ENCODE results near the gene CFAP20DC. TPM values are rescaled to one million over a fixed set of nuclear protein-coding genes. Genes with fewer than 3 reads are reported as not detected.
"Not testable (repeated sequence)": the region's sequence is repeated elsewhere in the genome, so short reads cannot be mapped to it uniquely, and the experiment has no call there.

CFAP20DC gene
- total RNA-seq, 1 donor = 0.10 TPM

GRCh38 chr3:59056706-59057105 is 6.9 kb upstream of the CFAP20DC start:
- Histone ChIP-seq H3K4me3 (ENCODE audit: low read length) (no peak overlapping the region), H3K4me1 (ENCODE audit: insufficient read depth, low read length) (no peaks in the 10 kb centered on the region), H3K9me3 (ENCODE audit: low read depth, low read length) (no peaks in the 10 kb centered on the region), H3K27me3 (ENCODE audit: insufficient read depth, low read length) (no peaks in the 10 kb centered on the region)

- H3K4me3 ChIP-seq (ENCODE audit: low read length) = no peak overlapping the region
- peaks cover 10% of the 10 kb centered on the region for H3K4me1 ChIP-seq (ENCODE audit: insufficient read depth, low read length)
- no peaks in the 10 kb centered on the region for H3K9me3 ChIP-seq (ENCODE audit: low read depth, low read length)
- H3K27me3 ChIP-seq (ENCODE audit: insufficient read depth, low read length) = no peaks in the 10 kb centered on the region
These were observed 3.1 kb upstream of the CFAP20DC start for GRCh38 chr3:59052803-59053411.

GRCh38 chr3:59050811-59051414 is 1.1 kb upstream of the CFAP20DC start:
- not testable (repeated sequence) for H3K9me3 ChIP-seq (ENCODE audit: low read depth, low read length); H3K4me3 ChIP-seq (ENCODE audit: low read length)

GRCh38 chr3:59046839-59047238 is 3.0 kb downstream of the CFAP20DC start:
- Histone ChIP-seq H3K4me1 (ENCODE audit: insufficient read depth, low read length) (peaks cover 10% of the 10 kb centered on the region), H3K4me3 (ENCODE audit: low read length) (no peak overlapping the region), H3K9me3 (ENCODE audit: low read depth, low read length) (no peaks in the 10 kb centered on the region), H3K27me3 (ENCODE audit: insufficient read depth, low read length) (no peaks in the 10 kb centered on the region)

More at GRCh38 chr3:59050811-59051414, 1.1 kb upstream of the CFAP20DC start:
- H3K27me3 ChIP-seq (ENCODE audit: insufficient read depth, low read length) = not testable (repeated sequence)
- peaks cover 10% of the 10 kb centered on the region for H3K4me1 ChIP-seq (ENCODE audit: insufficient read depth, low read length)

GRCh38 chr3:59043391-59043790 is 6.4 kb downstream of the CFAP20DC start:
- H3K9me3 ChIP-seq (ENCODE audit: low read depth, low read length) = no peaks in the 10 kb centered on the region
- H3K4me1 ChIP-seq (ENCODE audit: insufficient read depth, low read length) = no peaks in the 10 kb centered on the region
- no peaks in the 10 kb centered on the region for H3K27me3 ChIP-seq (ENCODE audit: insufficient read depth, low read length)
- H3K4me3 ChIP-seq (ENCODE audit: low read length) = no peak overlapping the region

GRCh38 chr3:59040902-59041301 is 8.9 kb downstream of the CFAP20DC start:
- Histone ChIP-seq H3K4me3 (ENCODE audit: low read length) (no peak overlapping the region), H3K27me3 (ENCODE audit: insufficient read depth, low read length) (no peaks in the 10 kb centered on the region), H3K4me1 (ENCODE audit: insufficient read depth, low read length) (no peaks in the 10 kb centered on the region), H3K9me3 (ENCODE audit: low read depth, low read length) (no peaks in the 10 kb centered on the region)

- Histone ChIP-seq H3K4me1 (ENCODE audit: insufficient read depth, low read length) (no peaks in the 10 kb centered on the region), H3K4me3 (ENCODE audit: low read length) (no peak overlapping the region), H3K9me3 (ENCODE audit: low read depth, low read length) (no peaks in the 10 kb centered on the region), H3K27me3 (ENCODE audit: insufficient read depth, low read length) (no peaks in the 10 kb centered on the region)
These were observed 22.2 kb downstream of the CFAP20DC start for GRCh38 chr3:59027607-59028006.

GRCh38 chr3:59023612-59024011 is 26.2 kb downstream of the CFAP20DC start:
- H3K9me3 ChIP-seq (ENCODE audit: low read depth, low read length) = no peaks in the 10 kb centered on the region
- H3K4me1 ChIP-seq (ENCODE audit: insufficient read depth, low read length) = no peaks in the 10 kb centered on the region
- H3K4me3 ChIP-seq (ENCODE audit: low read length) = no peak overlapping the region
- no peaks in the 10 kb centered on the region for H3K27me3 ChIP-seq (ENCODE audit: insufficient read depth, low read length)

GRCh38 chr3:59017617-59017984 is 32.2 kb downstream of the CFAP20DC start:
- Histone ChIP-seq H3K4me1 (ENCODE audit: insufficient read depth, low read length) (no peaks in the 10 kb centered on the region), H3K9me3 (ENCODE audit: low read depth, low read length) (no peaks in the 10 kb centered on the region), H3K4me3 (ENCODE audit: low read length) (no peak overlapping the region), H3K27me3 (ENCODE audit: insufficient read depth, low read length) (no peaks in the 10 kb centered on the region)

GRCh38 chr3:59016930-59017616 is 32.8 kb downstream of the CFAP20DC start:
- Histone ChIP-seq H3K9me3 (ENCODE audit: low read depth, low read length) (no peaks in the 10 kb centered on the region), H3K27me3 (ENCODE audit: insufficient read depth, low read length) (no peaks in the 10 kb centered on the region), H3K4me1 (ENCODE audit: insufficient read depth, low read length) (no peaks in the 10 kb centered on the region), H3K4me3 (ENCODE audit: low read length) (no peak overlapping the region)

GRCh38 chr3:59013611-59014010 is 36.2 kb downstream of the CFAP20DC start:
- H3K4me1 ChIP-seq (ENCODE audit: insufficient read depth, low read length) = no peaks in the 10 kb centered on the region
- no peak overlapping the region for H3K4me3 ChIP-seq (ENCODE audit: low read length)
- H3K9me3 ChIP-seq (ENCODE audit: low read depth, low read length) = no peaks in the 10 kb centered on the region
- no peaks in the 10 kb centered on the region for H3K27me3 ChIP-seq (ENCODE audit: insufficient read depth, low read length)

- no peak overlapping the region for H3K4me3 ChIP-seq (ENCODE audit: low read length)
- no peaks in the 10 kb centered on the region for H3K4me1 ChIP-seq (ENCODE audit: insufficient read depth, low read length)
- H3K27me3 ChIP-seq (ENCODE audit: insufficient read depth, low read length) = no peaks in the 10 kb centered on the region
- H3K9me3 ChIP-seq (ENCODE audit: low read depth, low read length) = no peaks in the 10 kb centered on the region
These were observed 42.9 kb downstream of the CFAP20DC start for GRCh38 chr3:59006634-59007517.

- no peaks in the 10 kb centered on the region for H3K9me3 ChIP-seq (ENCODE audit: low read depth, low read length)
- H3K4me3 ChIP-seq (ENCODE audit: low read length) = no peak overlapping the region
- H3K4me1 ChIP-seq (ENCODE audit: insufficient read depth, low read length) = no peaks in the 10 kb centered on the region
- no peaks in the 10 kb centered on the region for H3K27me3 ChIP-seq (ENCODE audit: insufficient read depth, low read length)
These were observed 48.1 kb downstream of the CFAP20DC start for GRCh38 chr3:59001675-59002074.

- H3K4me1 ChIP-seq (ENCODE audit: insufficient read depth, low read length) = no peaks in the 10 kb centered on the region
- no peaks in the 10 kb centered on the region for H3K9me3 ChIP-seq (ENCODE audit: low read depth, low read length)
- no peak overlapping the region for H3K4me3 ChIP-seq (ENCODE audit: low read length)
- no peaks in the 10 kb centered on the region for H3K27me3 ChIP-seq (ENCODE audit: insufficient read depth, low read length)
These were observed 50.1 kb downstream of the CFAP20DC start for GRCh38 chr3:58999774-59000160.

- H3K9me3 ChIP-seq (ENCODE audit: low read depth, low read length) = no peaks in the 10 kb centered on the region
- H3K4me1 ChIP-seq (ENCODE audit: insufficient read depth, low read length) = no peaks in the 10 kb centered on the region
- H3K4me3 ChIP-seq (ENCODE audit: low read length) = no peak overlapping the region
- no peaks in the 10 kb centered on the region for H3K27me3 ChIP-seq (ENCODE audit: insufficient read depth, low read length)
These were observed 50.6 kb downstream of the CFAP20DC start for GRCh38 chr3:58999134-58999773.
